ENCODE measurements around the gene NUP107. TPM values are rescaled to one million over a fixed set of nuclear protein-coding genes. Genes with fewer than 3 reads are reported as not detected.

Gene NUP107
- total and polyA plus RNA-seq, 12 donors = 13.1 to 51.6 (median 28.8) TPM

- WGBS, 4 donors = 91 to 97% (median 94%) methylated on average over 1 of the region's 1 CpG
Observed at GRCh38 chr12:68765696-68766095, 78.9 kb downstream of the NUP107 start.

DNA sequence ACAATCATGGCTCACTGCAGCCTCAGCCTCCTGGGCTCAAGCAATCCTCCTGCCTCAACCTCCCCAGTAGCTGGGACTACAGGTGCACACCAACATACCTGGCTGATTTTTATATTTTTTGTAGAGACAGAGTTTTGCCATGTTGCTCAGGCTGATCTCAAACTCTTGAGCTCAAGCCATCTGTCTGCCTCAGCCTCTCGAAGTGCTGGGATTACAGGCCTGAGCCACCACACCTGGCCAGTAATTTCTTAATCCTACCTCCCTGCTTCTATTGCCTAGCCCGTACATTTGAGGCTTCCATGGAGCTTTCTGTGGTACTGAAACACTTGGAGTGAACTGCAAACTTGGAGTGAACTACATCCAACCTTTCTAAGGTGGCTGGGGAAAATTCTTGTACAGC is 79.9 kb downstream of the NUP107 start:
- DNase-seq = no peak
- 92 to 100% (median 97%) methylated on average over 2 of the region's 2 CpGs for WGBS, 4 donors
- H3K27ac ChIP-seq = no peak overlapping the region
- no peaks in the 10 kb centered on the region for H3K27me3 ChIP-seq
- H3K4me1 ChIP-seq (replicated peaks in 1 of 2) = no peaks in the 10 kb centered on the region
- intact Hi-C loops (cut with DNase I) = no loop called here
- no peaks in the 10 kb centered on the region for H3K9me3 ChIP-seq (replicated peaks in 1 of 3)
- peaks cover 0 to 8% of the 10 kb centered on the region in 2 donors for H3K36me3 ChIP-seq (replicated peaks in 1 of 2)
- H3K4me3 ChIP-seq = no peak overlapping the region
- no peak for TF ChIP-seq POLR2A (IDR thresholded peaks at IDR 0.05)
- TF ChIP-seq, protein P1, sequence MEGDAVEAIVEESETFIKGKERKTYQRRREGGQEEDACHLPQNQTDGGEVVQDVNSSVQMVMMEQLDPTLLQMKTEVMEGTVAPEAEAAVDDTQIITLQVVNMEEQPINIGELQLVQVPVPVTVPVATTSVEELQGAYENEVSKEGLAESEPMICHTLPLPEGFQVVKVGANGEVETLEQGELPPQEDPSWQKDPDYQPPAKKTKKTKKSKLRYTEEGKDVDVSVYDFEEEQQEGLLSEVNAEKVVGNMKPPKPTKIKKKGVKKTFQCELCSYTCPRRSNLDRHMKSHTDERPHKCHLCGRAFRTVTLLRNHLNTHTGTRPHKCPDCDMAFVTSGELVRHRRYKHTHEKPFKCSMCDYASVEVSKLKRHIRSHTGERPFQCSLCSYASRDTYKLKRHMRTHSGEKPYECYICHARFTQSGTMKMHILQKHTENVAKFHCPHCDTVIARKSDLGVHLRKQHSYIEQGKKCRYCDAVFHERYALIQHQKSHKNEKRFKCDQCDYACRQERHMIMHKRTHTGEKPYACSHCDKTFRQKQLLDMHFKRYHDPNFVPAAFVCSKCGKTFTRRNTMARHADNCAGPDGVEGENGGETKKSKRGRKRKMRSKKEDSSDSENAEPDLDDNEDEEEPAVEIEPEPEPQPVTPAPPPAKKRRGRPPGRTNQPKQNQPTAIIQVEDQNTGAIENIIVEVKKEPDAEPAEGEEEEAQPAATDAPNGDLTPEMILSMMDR (IDR thresholded peaks at IDR 0.05) = no peak

More at GRCh38 chr12:68765696-68766095, 78.9 kb downstream of the NUP107 start:
- H3K27ac ChIP-seq = no peak overlapping the region
- H3K36me3 ChIP-seq (replicated peaks in 1 of 2) = peaks cover 0 to 8% of the 10 kb centered on the region in 2 donors
- intact Hi-C loops (cut with DNase I) = no loop called here
- H3K27me3 ChIP-seq = no peaks in the 10 kb centered on the region
- H3K4me1 ChIP-seq (replicated peaks in 1 of 2) = no peaks in the 10 kb centered on the region
- no peak for DNase-seq
- H3K4me3 ChIP-seq = no peak overlapping the region
- H3K9me3 ChIP-seq (replicated peaks in 1 of 3) = no peaks in the 10 kb centered on the region
- no peak for TF ChIP-seq POLR2A (IDR thresholded peaks at IDR 0.05)
- TF ChIP-seq, protein P1 (IDR thresholded peaks at IDR 0.05) = no peak

DNA sequence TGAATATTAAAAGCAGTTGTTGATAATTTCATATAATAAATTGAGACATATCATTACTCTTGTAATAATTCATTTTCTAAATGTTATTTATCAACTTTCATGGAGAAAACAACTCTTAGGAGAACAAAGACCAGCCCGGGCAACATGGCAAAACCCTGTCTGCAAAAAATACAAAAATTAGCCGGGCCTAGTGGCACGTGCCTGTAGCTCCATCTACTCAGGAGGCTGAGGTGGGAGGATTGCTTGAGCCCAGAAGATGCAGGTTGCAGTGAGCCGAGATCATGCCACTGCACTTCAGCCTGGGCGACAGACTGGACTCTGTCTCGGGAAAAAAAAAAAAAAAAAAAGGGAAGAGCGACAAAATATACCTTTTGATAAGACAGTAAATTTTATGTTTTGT is 80.4 kb downstream of the NUP107 start:
- Histone ChIP-seq H3K36me3 (replicated peaks in 1 of 2) (peaks cover 0 to 8% of the 10 kb centered on the region in 2 donors), H3K4me1 (replicated peaks in 1 of 2) (no peaks in the 10 kb centered on the region), H3K27ac (no peak overlapping the region), H3K27me3 (no peaks in the 10 kb centered on the region), H3K9me3 (replicated peaks in 1 of 3) (no peaks in the 10 kb centered on the region), H3K4me3 (no peak overlapping the region)
- DNase-seq = no peak
- intact Hi-C loops (cut with DNase I) = no loop called here
- no peak for TF ChIP-seq POLR2A (IDR thresholded peaks at IDR 0.05)
- TF ChIP-seq, protein P1 (IDR thresholded peaks at IDR 0.05) = no peak
- WGBS, 4 donors = 91 to 97% (median 93%) methylated on average over 7 of the region's 7 CpGs

- H3K9me3 ChIP-seq (replicated peaks in 1 of 3) = no peaks in the 10 kb centered on the region
Observed at GRCh38 chr12:68768431-68768939, 81.7 kb downstream of the NUP107 start.

More at GRCh38 chr12:68768431-68768939, 81.7 kb downstream of the NUP107 start:
- no peak overlapping the region for H3K4me3 ChIP-seq
- H3K36me3 ChIP-seq (replicated peaks in 1 of 2) = peaks cover 0 to 7% of the 10 kb centered on the region in 2 donors
- H3K27me3 ChIP-seq = no peaks in the 10 kb centered on the region
- H3K27ac ChIP-seq = no peak overlapping the region
- 91 to 95% (median 93%) methylated on average over 4 of the region's 4 CpGs for WGBS, 4 donors
- no peak for DNase-seq
- no peak for TF ChIP-seq POLR2A (IDR thresholded peaks at IDR 0.05)
- TF ChIP-seq, protein P1 (IDR thresholded peaks at IDR 0.05) = no peak
- no peaks in the 10 kb centered on the region for H3K4me1 ChIP-seq (replicated peaks in 1 of 2)
- intact Hi-C loops (cut with DNase I) = no loop called here

Data from adrenal gland (tissue), 12 donors.